GM19463 (cell line): Measurements from ENCODE around the gene GPR132.
"Not testable (repeated sequence)": the region's sequence is repeated elsewhere in the genome, so short reads cannot be mapped to it uniquely, and the experiment has no call there.

Source experiments
- ATAC-seq: cut with Tn5 transposase; IDR thresholded peaks from one replicate; pipeline ENCODE4 v1.9.1; 2021; ENCODE audit warnings: mild to moderate bottlenecking, moderate library complexity; ENCODE audit not compliant: unreplicated experiment

The GPR132 gene

GRCh38 chr14:105076296-105076804, 11.1 kb upstream of the GPR132 start:
- ATAC-seq: no peak

GRCh38 chr14:105075379-105076295, 10.4 kb upstream of the GPR132 start:
- peak; percentile 77 for ATAC-seq

DNA sequence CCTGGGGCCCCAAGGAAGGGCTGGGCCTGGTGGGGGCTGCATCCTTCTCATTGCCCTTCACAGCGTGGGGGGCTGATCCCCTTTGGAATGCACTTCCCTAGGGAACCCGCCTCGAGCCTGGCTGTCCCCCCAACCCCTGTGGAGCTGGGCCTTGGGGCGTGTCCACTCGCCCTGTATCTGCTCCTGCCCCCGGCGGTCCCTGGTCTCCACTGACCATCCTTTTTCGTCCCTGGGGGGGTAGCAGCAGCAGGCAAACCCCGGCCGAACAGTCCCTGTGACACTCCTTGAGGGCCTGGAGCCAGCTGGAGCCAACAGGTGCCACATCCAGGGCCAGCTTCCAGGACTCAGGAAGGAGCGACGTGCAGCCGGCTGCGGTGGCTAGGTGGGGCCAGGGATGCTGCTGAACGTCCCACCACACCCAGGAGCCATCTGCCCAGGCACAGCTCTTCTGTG, 9.4 kb upstream of the GPR132 start:
- no peak for ATAC-seq

GRCh38 chr14:105073720-105074600, 8.7 kb upstream of the GPR132 start:
- no peak for ATAC-seq

DNA sequence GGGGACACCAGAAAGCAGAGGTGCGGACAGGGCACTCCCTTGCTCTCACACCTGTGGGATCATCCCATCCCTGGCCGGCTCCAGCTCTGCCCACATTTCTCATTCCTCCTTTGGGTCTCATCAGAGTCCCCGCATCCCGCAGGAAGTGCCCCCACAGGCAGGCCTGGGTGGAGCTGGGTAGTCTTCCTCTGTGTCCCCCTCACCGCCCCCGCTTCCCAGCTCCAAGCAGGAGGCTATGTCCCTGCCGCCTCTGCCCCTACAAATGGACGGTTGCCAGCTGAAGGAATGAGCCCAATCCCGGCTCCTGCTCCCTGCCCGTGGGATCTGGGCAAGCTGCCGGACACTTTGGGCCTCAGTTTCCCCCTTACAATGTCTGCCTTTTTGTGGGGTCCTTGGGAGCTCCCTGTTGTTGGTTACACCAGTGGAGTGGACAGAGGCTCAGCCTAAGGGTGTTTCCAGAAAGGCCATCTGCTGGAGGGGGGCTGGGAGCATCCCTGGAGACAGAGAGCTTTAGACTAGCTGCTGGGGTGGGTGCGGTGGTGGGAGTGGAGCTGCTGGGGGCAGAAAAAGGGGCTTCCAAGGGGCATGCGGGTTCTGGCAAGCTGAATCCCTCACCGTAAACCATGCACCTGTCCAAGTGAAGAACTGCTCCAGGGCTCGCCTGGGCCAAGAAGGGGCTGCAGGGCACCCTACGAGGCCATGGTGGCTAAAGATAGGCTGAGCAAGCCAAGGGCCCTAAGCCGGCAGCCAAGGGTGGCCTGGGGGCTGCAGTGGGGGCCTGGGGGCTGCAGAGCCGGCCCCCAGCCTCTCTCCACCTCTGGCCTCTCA, 7.9 kb upstream of the GPR132 start:
- ATAC-seq: no peak

DNA sequence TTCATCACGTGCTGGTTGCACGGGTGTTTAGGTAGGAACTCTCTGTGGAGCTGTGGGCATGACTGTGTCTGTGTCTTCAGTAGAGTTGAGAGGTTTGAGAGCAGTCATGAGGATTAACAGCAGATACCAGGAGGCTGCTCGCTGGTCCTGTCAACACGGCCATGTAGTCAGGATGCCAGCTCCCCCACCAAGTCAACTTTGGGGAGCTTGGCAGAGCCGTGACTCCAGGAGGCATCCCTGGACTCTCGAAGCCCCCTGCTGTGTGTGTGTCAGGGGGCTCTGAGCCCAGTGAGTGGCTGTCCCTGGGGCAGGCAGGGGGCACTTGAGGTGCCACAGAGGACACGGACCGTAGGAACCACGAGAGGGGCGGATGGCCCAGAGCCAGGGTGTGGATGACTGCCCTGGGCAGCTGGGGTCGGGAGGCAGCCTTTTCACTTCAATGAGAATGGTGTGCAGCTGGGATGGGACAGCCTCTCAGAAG, 7.2 kb upstream of the GPR132 start:
- no peak for ATAC-seq

DNA sequence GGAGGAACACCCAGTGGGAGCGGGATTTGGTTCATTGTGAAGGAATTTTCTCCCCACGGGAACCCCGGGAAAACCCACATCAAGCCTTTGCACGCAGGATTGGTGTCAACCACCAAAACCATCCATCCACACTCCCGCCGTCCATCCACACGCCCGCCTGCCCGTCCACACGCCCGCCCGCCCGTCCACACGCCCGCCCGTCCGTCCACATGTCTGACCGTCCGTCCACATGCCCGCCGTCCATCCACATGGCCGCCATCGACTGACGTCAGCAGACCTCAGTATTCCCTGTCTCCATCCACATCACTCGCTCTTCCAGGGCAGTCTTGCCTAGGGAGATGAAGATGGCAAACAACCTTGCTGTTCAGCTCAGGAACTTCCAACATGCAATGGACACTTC, 6.7 kb upstream of the GPR132 start:
- ATAC-seq: no peak

GRCh38 chr14:105071326-105071725, 6.1 kb upstream of the GPR132 start:
- ATAC-seq: no peak

GRCh38 chr14:105070760-105071137, 5.5 kb upstream of the GPR132 start:
- ATAC-seq: no peak

DNA sequence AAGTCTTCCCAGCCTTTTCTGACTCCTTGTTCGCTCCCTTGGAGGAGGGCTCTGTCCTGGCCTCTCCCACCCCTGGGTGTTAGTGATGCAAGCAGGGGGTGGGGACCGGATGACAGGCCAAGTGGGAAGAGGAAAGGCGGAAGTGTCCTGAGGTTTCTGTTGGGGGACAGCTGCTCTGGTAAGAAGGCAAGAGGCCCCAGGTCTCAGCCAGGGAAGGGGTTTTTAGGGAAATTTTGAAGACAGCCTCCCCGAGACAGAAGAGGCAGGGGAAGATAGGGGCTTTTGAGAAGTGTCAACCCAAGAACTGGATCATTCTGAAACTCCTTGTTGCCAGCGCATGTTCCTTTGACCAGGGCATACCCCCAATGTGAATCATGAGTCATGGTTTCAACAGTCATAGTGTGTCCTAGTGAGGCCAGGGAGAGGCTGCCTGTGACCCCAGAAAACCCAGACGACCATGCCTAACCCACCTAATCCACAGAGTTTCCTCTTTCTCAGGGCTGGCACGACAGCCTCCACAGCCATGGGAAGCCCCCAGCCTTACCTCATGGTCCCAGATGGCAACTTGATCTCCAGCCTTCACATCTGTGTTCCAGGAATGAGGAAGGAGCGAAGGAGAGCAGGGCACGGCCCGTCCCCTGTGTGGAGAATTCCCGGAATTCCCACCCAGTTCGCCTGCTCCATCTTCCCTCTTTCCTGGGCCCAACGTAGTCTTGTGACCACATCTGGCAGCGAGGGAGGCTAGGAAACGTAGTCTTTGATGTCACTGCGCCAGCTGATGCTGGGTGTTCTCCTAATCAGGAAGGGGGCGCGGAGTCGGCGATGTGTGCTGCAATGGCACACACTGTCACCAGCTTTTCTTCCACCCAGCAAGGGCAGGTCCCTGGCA, 4.9 kb upstream of the GPR132 start:
- peak; percentile 45 for ATAC-seq

- ATAC-seq: no peak
These were observed 4.3 kb upstream of the GPR132 start for GRCh38 chr14:105069522-105069870.

- ATAC-seq: no peak
These were observed 3.6 kb upstream of the GPR132 start for GRCh38 chr14:105068818-105069217.

GRCh38 chr14:105067969-105068301, 2.7 kb upstream of the GPR132 start:
- ATAC-seq: no peak

DNA sequence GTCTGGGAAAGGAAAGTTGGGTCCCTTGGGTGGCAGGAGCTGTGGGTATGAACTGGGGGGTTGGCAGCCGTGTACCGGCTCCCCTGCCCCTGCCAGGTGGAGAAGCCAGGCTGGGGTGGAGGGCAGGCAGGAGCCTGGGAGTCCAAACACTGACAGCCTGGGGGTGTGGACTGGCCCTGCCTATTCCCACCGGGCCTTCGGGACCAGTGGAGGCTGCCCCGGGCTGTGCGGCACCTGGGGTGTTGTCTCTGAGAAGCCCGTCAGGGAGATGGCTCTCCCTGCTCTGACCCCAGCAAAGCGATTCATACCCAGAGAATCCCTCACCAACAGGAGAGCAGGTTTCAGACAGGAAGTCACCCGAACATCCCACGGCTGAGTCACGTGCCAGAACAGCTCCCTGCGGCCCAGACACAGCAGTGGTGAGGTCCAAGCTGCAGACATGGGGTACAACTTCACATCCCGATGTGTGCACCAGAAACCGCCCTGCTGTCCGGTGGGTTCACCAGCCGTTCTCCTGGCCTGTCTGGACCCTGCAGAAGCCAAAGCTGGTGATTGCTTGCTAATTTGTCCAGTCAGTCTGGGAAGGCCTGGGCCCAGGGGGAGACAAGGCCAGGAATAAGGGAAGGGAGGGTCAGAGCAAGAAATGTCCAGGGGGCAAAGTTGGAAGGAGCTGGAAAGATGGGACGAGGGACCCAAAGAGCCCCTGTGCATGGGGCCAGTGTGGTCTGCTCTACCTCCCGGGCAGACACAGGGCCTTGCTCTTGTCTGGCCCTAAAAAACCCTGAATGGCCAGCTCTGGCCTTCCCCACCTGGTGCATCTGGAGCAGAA, 2.1 kb upstream of the GPR132 start:
- ATAC-seq: no peak

- no peak for ATAC-seq
These were observed 1.2 kb upstream of the GPR132 start for GRCh38 chr14:105066240-105067071.

DNA sequence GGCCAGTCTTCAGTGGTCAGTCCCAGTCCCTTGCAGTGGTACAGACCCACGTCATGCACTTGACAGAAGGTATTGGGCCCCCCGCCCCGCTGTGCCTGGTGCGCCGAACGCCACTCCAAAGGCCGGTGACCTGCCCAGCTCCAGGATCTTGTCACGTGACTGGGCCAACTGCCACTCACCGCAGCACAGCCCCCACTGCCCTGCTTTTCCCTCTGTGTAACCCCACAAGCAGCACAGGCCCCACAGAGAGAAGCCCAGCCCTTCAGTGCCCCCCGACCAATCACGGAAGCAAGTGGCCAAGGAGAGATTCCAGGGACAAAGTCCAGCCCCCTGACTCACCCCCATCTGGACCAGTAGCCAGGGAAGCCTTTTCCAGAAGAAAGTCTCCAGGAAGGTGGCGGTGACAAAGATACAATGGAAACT, 498 bp downstream of the GPR132 start:
- ATAC-seq: no peak

- no peak for ATAC-seq
These were observed 1.2 kb downstream of the GPR132 start for GRCh38 chr14:105064001-105064400.

GRCh38 chr14:105063506-105063905, 1.7 kb downstream of the GPR132 start:
- not testable (repeated sequence) for ATAC-seq
